Measurements from ENCODE around the gene VEZF1.

VEZF1 gene

DNA sequence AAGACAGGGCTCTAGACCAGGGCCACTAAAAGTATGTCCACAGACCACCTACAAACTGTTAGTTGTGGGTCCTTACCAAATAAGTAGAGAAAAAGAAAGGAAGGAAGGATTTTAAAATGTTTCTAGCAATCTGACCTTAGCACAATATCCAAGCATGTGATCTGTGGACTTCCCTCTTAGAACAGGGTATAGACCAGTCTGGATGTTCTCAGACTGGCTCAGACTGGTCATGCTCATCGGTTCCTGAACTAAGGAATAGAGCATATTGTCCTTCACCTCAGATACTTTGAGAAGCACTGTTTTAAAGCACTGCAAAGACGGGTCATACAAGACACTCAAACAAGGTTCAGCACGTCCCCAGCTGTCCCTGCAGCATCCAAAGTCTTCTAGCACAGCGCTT is 58.7 kb downstream of the VEZF1 start:
- DNase-seq (ENCODE audit: low read depth in 2 of 2) = no peak

DNA sequence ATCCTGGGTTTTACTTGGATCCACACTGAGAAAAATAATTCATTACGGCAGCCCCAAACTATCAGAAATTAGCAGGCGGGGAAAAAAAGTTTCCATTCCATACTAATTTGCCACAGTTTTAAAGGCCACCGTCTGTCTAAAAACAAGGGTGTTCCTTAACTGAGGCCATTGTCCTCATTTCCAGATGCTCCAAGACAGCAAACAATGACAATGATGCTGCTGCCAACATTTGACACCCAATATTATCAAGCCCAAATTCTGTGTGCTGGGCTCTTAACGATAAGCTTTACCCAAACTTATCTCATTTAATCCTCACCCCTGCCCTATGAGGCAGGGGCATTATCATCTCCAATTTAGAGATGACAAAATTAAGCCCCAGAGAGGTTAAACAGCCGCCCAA is 59.1 kb downstream of the VEZF1 start:
- DNase-seq (ENCODE audit: low read depth in 2 of 2) = no peak

- no peak for DNase-seq (ENCODE audit: low read depth in 2 of 2)
These were observed 60.9 kb downstream of the VEZF1 start for GRCh38 chr17:57927048-57927723.

GRCh38 chr17:57926723-57927047 is 61.4 kb downstream of the VEZF1 start:
- DNase-seq (ENCODE audit: low read depth in 2 of 2) = no peak

GRCh38 chr17:57925361-57925990 is 62.6 kb downstream of the VEZF1 start:
- no peak for DNase-seq (ENCODE audit: low read depth in 2 of 2)

- DNase-seq (ENCODE audit: low read depth in 2 of 2) = no peak
These were observed 63.4 kb downstream of the VEZF1 start for GRCh38 chr17:57924677-57925076.
